HEK293T (cell line): ENCODE results near the gene KCND2.

Experiments
- CTBP1 ChIP-seq: fragments of 450-650 bp; IDR thresholded peaks from 2 replicates; pipeline ENCODE4 v1.6.1; 2016; ENCODE audit warnings: borderline replicate concordance
- FOXA1 ChIP-seq: fragments of 450-650 bp; IDR thresholded peaks from 2 replicates; pipeline ENCODE4 v1.6.1; 2016; ENCODE audit warnings: mild to moderate bottlenecking
- FOXK2 ChIP-seq: fragments of 450-650 bp; IDR thresholded peaks from 2 replicates; pipeline ENCODE4 v1.6.1; 2016; ENCODE audit warnings: mild to moderate bottlenecking
- FOXM1 ChIP-seq: fragments of 450-650 bp; IDR thresholded peaks from 2 replicates; pipeline ENCODE4 v1.6.1; 2017; ENCODE audit warnings: mild to moderate bottlenecking, borderline replicate concordance
- SP1 ChIP-seq: fragments of 450-650 bp; IDR thresholded peaks from 2 replicates; pipeline ENCODE4 v1.6.1; 2017
- SUZ12 ChIP-seq: fragments of 450-650 bp; IDR thresholded peaks from 2 replicates; pipeline ENCODE4 v1.6.1; 2016; ENCODE audit warnings: mild to moderate bottlenecking
- ZNF384 ChIP-seq: fragments of 450-650 bp; IDR thresholded peaks from 2 replicates; pipeline ENCODE4 v1.6.1; 2016
- TF ChIP-seq, protein P1 (sequence below): fragments of 450-650 bp; IDR thresholded peaks from 2 replicates; pipeline ENCODE4 v1.6.1; 2016

DNA sequence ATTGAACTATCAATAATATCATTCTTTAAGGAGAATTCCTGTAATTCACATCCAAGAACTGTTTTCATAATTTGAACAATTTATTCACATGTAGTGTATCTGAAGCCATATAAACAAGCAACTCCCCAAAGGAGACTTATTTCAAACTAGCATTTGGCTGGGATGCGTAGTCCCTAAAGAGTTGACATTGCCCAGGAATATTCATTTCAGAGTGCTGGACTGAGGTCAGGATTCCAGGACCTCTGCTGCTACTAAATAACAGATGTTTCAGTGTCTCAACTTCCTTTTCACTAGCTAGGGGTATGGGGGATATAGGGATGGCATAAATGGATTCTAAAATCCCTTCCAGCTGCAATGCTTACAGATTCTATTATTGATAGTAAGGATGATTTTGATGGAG, 408.0 kb downstream of the KCND2 start:
- TF ChIP-seq ZNF384 (no peak), FOXA1 (no peak), SP1 (no peak), FOXK2 (no peak), SUZ12 (no peak), CTBP1 (no peak), FOXM1 (no peak)
- TF ChIP-seq, protein P1, sequence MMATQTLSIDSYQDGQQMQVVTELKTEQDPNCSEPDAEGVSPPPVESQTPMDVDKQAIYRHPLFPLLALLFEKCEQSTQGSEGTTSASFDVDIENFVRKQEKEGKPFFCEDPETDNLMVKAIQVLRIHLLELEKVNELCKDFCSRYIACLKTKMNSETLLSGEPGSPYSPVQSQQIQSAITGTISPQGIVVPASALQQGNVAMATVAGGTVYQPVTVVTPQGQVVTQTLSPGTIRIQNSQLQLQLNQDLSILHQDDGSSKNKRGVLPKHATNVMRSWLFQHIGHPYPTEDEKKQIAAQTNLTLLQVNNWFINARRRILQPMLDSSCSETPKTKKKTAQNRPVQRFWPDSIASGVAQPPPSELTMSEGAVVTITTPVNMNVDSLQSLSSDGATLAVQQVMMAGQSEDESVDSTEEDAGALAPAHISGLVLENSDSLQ, result no peak
